DMS53 (cell line): ENCODE data around the gene UBA6.
"Not testable (repeated sequence)": the region's sequence is repeated elsewhere in the genome, so short reads cannot be mapped to it uniquely, and the experiment has no call there.

Source experiments
- DNase-seq: peaks from one replicate; lab custom pipeline; 2025; lab: John Stamatoyannopoulos, UW

UBA6 gene

GRCh38 chr4:67660418-67660817 lies 40.5 kb downstream of the UBA6 start:
- DNase-seq, result peak; percentile 3

- DNase-seq, result no peak
These were observed 41.9 kb downstream of the UBA6 start for GRCh38 chr4:67659065-67659464.

GRCh38 chr4:67658302-67658701 lies 42.7 kb downstream of the UBA6 start:
- DNase-seq, result no peak

GRCh38 chr4:67651536-67651935 lies 49.4 kb downstream of the UBA6 start:
- no peak for DNase-seq

- no peak for DNase-seq
These were observed 62.8 kb downstream of the UBA6 start for GRCh38 chr4:67638136-67638535.

- not testable (repeated sequence) for DNase-seq
These were observed 64.0 kb downstream of the UBA6 start for GRCh38 chr4:67636978-67637377.

GRCh38 chr4:67635331-67635730 lies 65.6 kb downstream of the UBA6 start:
- no peak for DNase-seq

GRCh38 chr4:67634741-67635140 lies 66.2 kb downstream of the UBA6 start:
- DNase-seq, result no peak

- no peak for DNase-seq
These were observed 68.5 kb downstream of the UBA6 start for GRCh38 chr4:67632492-67632891.

GRCh38 chr4:67624939-67625338 lies 76.0 kb downstream of the UBA6 start:
- no peak for DNase-seq

GRCh38 chr4:67616478-67616877 lies 84.5 kb downstream of the UBA6 start:
- peak; percentile 7 for DNase-seq

GRCh38 chr4:67615119-67615518 lies 85.8 kb downstream of the UBA6 start:
- DNase-seq, result no peak

GRCh38 chr4:67614186-67614585 lies 86.8 kb downstream of the UBA6 start:
- DNase-seq, result no peak

GRCh38 chr4:67608027-67608426 lies 92.9 kb downstream of the UBA6 start:
- no peak for DNase-seq

- DNase-seq, result no peak
These were observed 96.2 kb downstream of the UBA6 start for GRCh38 chr4:67604749-67605148.

- no peak for DNase-seq
These were observed 97.0 kb downstream of the UBA6 start for GRCh38 chr4:67604029-67604381.

- DNase-seq, result no peak
These were observed 97.5 kb downstream of the UBA6 start for GRCh38 chr4:67603310-67604028.

GRCh38 chr4:67593741-67594175 lies 107.2 kb downstream of the UBA6 start:
- no peak for DNase-seq

GRCh38 chr4:67587156-67587555 lies 113.8 kb downstream of the UBA6 start:
- peak; percentile 6 for DNase-seq

GRCh38 chr4:67584496-67584895 lies 116.5 kb downstream of the UBA6 start:
- DNase-seq, result no peak

GRCh38 chr4:67581913-67582312 lies 119.0 kb downstream of the UBA6 start:
- DNase-seq, result no peak

GRCh38 chr4:67581208-67581857 lies 119.6 kb downstream of the UBA6 start:
- DNase-seq, result no peak

- DNase-seq, result no peak
These were observed 120.4 kb downstream of the UBA6 start for GRCh38 chr4:67580577-67580976.

- peak; percentile 18 for DNase-seq
These were observed 124.4 kb downstream of the UBA6 start for GRCh38 chr4:67576538-67576937.
